CD14-positive monocyte (primary cell): ENCODE measurements around the gene GIMAP5. TPM values are rescaled to one million over a fixed set of nuclear protein-coding genes. Genes with fewer than 3 reads are reported as not detected.

Experiments used
- DNase-seq, 3 donors: peaks; one replicate each; pipeline ENCODE4 v3.0.0-alpha.2; 2011 to 2022
- H2AFZ ChIP-seq: 2 replicates; pipeline ENCODE4 v1.6.0; 2012; ENCODE audit warnings: mild to moderate bottlenecking, low read depth, low read length, inconsistent platforms; ENCODE audit not compliant: insufficient read depth, poor library complexity, severe bottlenecking
- H3K27ac ChIP-seq, 2 donors: 1 replicate in 1 of 2; 2 replicates in 1 of 2; pipeline ENCODE4 v1.5.1; 2012 to 2013; ENCODE audit warnings: low read length in 2 of 2, control low read depth in 1 of 2, inconsistent platforms in 1 of 2, low read depth in 1 of 2, mild to moderate bottlenecking in 1 of 2
- H3K27me3 ChIP-seq, 2 donors: one replicate each; pipeline versions ENCODE4 v1.6.0 to v1.6.1; 2011 to 2013; ENCODE audit warnings: low read length in 2 of 2; ENCODE audit not compliant: control insufficient read depth in 2 of 2, insufficient read depth in 2 of 2
- H3K36me3 ChIP-seq, 2 donors: replicated peaks in 1 of 2; 1 replicate in 1 of 2; 2 replicates in 1 of 2; pipeline versions ENCODE4 v1.5.1 to v1.6.1; 2012 to 2013; ENCODE audit warnings: low read length in 2 of 2, control low read depth in 1 of 2, inconsistent platforms in 1 of 2, mild to moderate bottlenecking in 1 of 2; ENCODE audit not compliant: insufficient read depth in 2 of 2, control insufficient read depth in 1 of 2
- H3K4me1 ChIP-seq, 2 donors: 1 replicate in 1 of 2; 2 replicates in 1 of 2; pipeline versions ENCODE4 v1.5.1 to v1.6.1; 2012 to 2013; ENCODE audit warnings: low read length in 2 of 2, control low read depth in 1 of 2, inconsistent platforms in 1 of 2, mild to moderate bottlenecking in 1 of 2, moderate library complexity in 1 of 2; ENCODE audit not compliant: insufficient read depth in 2 of 2, control insufficient read depth in 1 of 2
- H3K4me2 ChIP-seq: replicated peaks from 2 replicates; pipeline ENCODE3; 2012; ENCODE audit warnings: low read length, moderate library complexity, mild to moderate bottlenecking; ENCODE audit not compliant: poor library complexity, severe bottlenecking; ENCODE audit errors: extremely low read depth
- H3K4me3 ChIP-seq, 3 experiments: fragments of 200-600 bp in 1 of 3; sonication (generic) in 1 of 3; replicated peaks in 1 of 3; 1 replicate in 2 of 3; 2 replicates in 1 of 3; pipeline ENCODE4 v1.5.1; 2011 to 2013; ENCODE audit warnings: low read length in 3 of 3, mild to moderate bottlenecking in 3 of 3, control low read depth in 2 of 3, low read depth in 2 of 3, inconsistent platforms in 1 of 3, moderate library complexity in 1 of 3
- H3K79me2 ChIP-seq: 2 replicates; pipeline ENCODE4 v1.6.0; 2012; ENCODE audit warnings: mild to moderate bottlenecking, control low read depth, inconsistent platforms, low read length, moderate library complexity; ENCODE audit not compliant: insufficient read depth
- H3K9ac ChIP-seq: 2 replicates; pipeline ENCODE4 v1.6.0; 2017; ENCODE audit warnings: low read length, mild to moderate bottlenecking; ENCODE audit not compliant: insufficient read depth, poor library complexity, severe bottlenecking
- H3K9me3 ChIP-seq, 2 donors: replicated peaks in 1 of 2; 1 replicate in 1 of 2; 2 replicates in 1 of 2; pipeline versions ENCODE4 v1.5.1 to v1.6.1; 2012 to 2013; ENCODE audit warnings: low read length in 2 of 2, control low read depth in 1 of 2; ENCODE audit not compliant: control insufficient read depth in 1 of 2, insufficient read depth in 1 of 2
- H4K20me1 ChIP-seq: 2 replicates; pipeline ENCODE4 v1.6.0; 2012; ENCODE audit warnings: mild to moderate bottlenecking, low read length, control low read depth, moderate library complexity; ENCODE audit not compliant: insufficient read depth
- H3K27ac Mint-ChIP-seq, 7 donors: one replicate each; pipeline ENCODE4 v1.8.0; 2020; ENCODE audit warnings: mild to moderate bottlenecking in 7 of 7, mixed read lengths in 7 of 7, moderate library complexity in 6 of 7, inconsistent platforms in 2 of 7
- H3K27me3 Mint-ChIP-seq, 3 donors: one replicate each; pipeline ENCODE4 v1.8.0; 2021 to 2022; ENCODE audit warnings: low read depth in 3 of 3, mild to moderate bottlenecking in 3 of 3, mixed read lengths in 3 of 3, moderate library complexity in 3 of 3, inconsistent platforms in 1 of 3
- H3K36me3 Mint-ChIP-seq, 2 donors: one replicate each; pipeline ENCODE4 v1.8.0; 2020; ENCODE audit warnings: mixed read lengths in 2 of 2, inconsistent platforms in 1 of 2, mild to moderate bottlenecking in 1 of 2
- H3K4me1 Mint-ChIP-seq: one replicate; pipeline ENCODE4 v1.8.0; 2020; ENCODE audit warnings: mild to moderate bottlenecking, mixed read lengths
- H3K4me3 Mint-ChIP-seq, 2 donors: one replicate each; pipeline ENCODE4 v1.8.0; 2020; ENCODE audit warnings: mild to moderate bottlenecking in 2 of 2, mixed read lengths in 2 of 2, moderate library complexity in 1 of 2
- H3K9me3 Mint-ChIP-seq, 7 donors: one replicate each; pipeline ENCODE4 v1.8.0; 2020 to 2022; ENCODE audit warnings: mixed read lengths in 7 of 7, mild to moderate bottlenecking in 6 of 7, moderate library complexity in 6 of 7, inconsistent platforms in 2 of 7
- WGBS: methylation state at CpG from one replicate; pipeline ENCODE4 v1.1.5; 2013; ENCODE audit warnings: missing lambda C conversion rate; ENCODE audit not compliant: insufficient coverage; 5-methylcytosine and 5-hydroxymethylcytosine counted together
- intact Hi-C, 2 donors: fragments of 100-400 bp; cut with micrococcal nuclease; formaldehyde crosslinking; loops; one replicate each; pipeline versions ENCODE4 v1.15.0 to v1.15.1; 2023
- polyA plus RNA-seq, 3 donors: library from polyadenylated mRNA; depleted of rRNA in 1 of 3; unstranded in 2 of 3; stranded (reverse) in 1 of 3; fragments of 300-500 nt in 2 of 3; fragments of >200 nt in 1 of 3; fragmentation: Illumina TruSeq in 2 of 3; gene quantifications; 1 replicate in 2 of 3; 2 replicates in 1 of 3; pipeline ENCODE4 v1.2.3, GENCODE V29; 2012 to 2021
- TF ChIP-seq, protein P1 (sequence below): fragments of 200-600 bp; IDR thresholded peaks from one replicate; pipeline ENCODE4 v1.8.0; 2022; ENCODE audit warnings: antibody characterized with exemption, mild to moderate bottlenecking

The GIMAP5 gene
- polyA plus RNA-seq, 3 donors, result 13.4 to 17.1 (median 14.4) TPM

DNA sequence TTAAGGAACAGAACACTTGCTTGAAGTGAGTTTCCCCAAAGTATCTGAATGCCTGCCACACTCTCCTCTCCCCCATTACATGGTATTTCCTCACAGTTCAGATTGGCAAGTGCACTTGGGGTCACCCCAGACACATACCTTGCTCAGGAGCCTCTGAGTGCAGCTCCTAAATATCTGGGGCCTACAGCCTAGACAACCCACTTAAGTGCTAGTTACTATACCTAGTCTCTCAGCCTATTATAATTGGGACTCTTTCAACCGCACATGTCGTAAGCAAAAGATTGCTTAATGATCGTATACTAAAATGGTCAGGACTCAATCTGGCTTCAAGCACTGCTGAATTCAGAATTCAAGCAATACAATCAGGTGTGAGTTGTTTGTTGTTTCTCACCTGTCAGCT, 43.1 kb downstream of the GIMAP5 start:
- peaks cover 17 to 28% of the 10 kb centered on the region in 2 donors for H3K36me3 Mint-ChIP-seq
- H3K27ac ChIP-seq, result peak overlapping the region; percentile 69 to 92
- WGBS, result no CpG with 5 or more reads among the region's 3 CpGs
- peak; percentile 44 to 56 (median 55) for DNase-seq
- intact Hi-C loops, result loop anchor here (10.0 kb wide), 5 partner anchors 95 to 1285 kb away; partner anchors contain the start of genes AGAP3 (in 1 of the 2), FASTK (in 1 of the 2), REPIN1 (in 1 of the 2) and TMUB1 (in 1 of the 2)
- TF ChIP-seq, protein P1, sequence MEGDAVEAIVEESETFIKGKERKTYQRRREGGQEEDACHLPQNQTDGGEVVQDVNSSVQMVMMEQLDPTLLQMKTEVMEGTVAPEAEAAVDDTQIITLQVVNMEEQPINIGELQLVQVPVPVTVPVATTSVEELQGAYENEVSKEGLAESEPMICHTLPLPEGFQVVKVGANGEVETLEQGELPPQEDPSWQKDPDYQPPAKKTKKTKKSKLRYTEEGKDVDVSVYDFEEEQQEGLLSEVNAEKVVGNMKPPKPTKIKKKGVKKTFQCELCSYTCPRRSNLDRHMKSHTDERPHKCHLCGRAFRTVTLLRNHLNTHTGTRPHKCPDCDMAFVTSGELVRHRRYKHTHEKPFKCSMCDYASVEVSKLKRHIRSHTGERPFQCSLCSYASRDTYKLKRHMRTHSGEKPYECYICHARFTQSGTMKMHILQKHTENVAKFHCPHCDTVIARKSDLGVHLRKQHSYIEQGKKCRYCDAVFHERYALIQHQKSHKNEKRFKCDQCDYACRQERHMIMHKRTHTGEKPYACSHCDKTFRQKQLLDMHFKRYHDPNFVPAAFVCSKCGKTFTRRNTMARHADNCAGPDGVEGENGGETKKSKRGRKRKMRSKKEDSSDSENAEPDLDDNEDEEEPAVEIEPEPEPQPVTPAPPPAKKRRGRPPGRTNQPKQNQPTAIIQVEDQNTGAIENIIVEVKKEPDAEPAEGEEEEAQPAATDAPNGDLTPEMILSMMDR, result no peak
- peaks cover 0 to 4% of the 10 kb centered on the region in 2 donors for H3K36me3 ChIP-seq
- H2AFZ ChIP-seq, result peak overlapping the region; percentile 37
- H3K9me3 Mint-ChIP-seq, result no peaks in the 10 kb centered on the region
- no peaks in the 10 kb centered on the region for H3K9me3 ChIP-seq
- peaks cover 14% of the 10 kb centered on the region for H3K79me2 ChIP-seq
- peak overlapping the region; percentile 62 for H3K4me2 ChIP-seq
- H3K4me1 ChIP-seq, result peaks cover 51 to 83% of the 10 kb centered on the region in 2 donors
- no peaks in the 10 kb centered on the region for H4K20me1 ChIP-seq
- peak overlapping the region; percentile 88 to 96 (median 92) for H3K27ac Mint-ChIP-seq
- peaks cover 76% of the 10 kb centered on the region for H3K4me1 Mint-ChIP-seq
- H3K4me3 ChIP-seq, result peak overlapping the region in 2 of 3 experiments; percentile 4 to 63
- H3K9ac ChIP-seq, result peak overlapping the region; percentile 60
- H3K4me3 Mint-ChIP-seq, result peak overlapping the region; percentile 62 to 77
- H3K27me3 Mint-ChIP-seq, result peaks cover 0 to 8% (median 5%) of the 10 kb centered on the region in 3 donors
- no peaks in the 10 kb centered on the region for H3K27me3 ChIP-seq

DNA sequence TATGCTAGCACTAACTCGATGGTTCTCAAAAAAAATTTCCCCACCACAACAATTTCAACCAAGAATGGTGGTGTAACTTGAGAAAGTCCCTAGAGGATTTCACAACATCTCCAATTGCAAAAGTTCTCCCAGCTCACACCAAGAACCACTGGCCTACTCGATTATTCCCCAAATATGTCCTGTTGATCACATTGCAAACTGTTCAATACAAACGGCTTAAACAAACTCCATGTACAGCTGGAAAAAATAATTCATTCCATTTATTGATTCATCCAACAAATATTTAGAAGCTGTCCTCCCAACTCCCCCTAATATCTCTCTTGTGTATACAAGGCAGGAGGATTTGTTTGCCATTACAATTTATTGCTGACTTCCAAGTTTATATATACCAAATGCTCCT, 43.9 kb downstream of the GIMAP5 start:
- Mint-ChIP-seq H3K4me3 (peak overlapping the region in 1 of 2 donors; percentile 77), H3K36me3 (peaks cover 14 to 23% of the 10 kb centered on the region in 2 donors), H3K4me1 (peaks cover 84% of the 10 kb centered on the region), H3K27ac (peak overlapping the region; percentile 88 to 96 (median 92)), H3K9me3 (no peaks in the 10 kb centered on the region), H3K27me3 (peaks cover 0 to 8% (median 3%) of the 10 kb centered on the region in 3 donors)
- Histone ChIP-seq H3K36me3 (peaks cover 0 to 4% of the 10 kb centered on the region in 2 donors), H3K27me3 (no peaks in the 10 kb centered on the region), H3K9ac (peak overlapping the region; percentile 60), H3K79me2 (peaks cover 14% of the 10 kb centered on the region), H3K9me3 (no peaks in the 10 kb centered on the region), H4K20me1 (no peaks in the 10 kb centered on the region), H2AFZ (peak overlapping the region; percentile 37), H3K27ac (peak overlapping the region in 1 of 2 donors; percentile 92), H3K4me1 (peaks cover 59 to 91% of the 10 kb centered on the region in 2 donors), H3K4me2 (peak overlapping the region; percentile 62), H3K4me3 (peak overlapping the region in 1 of 3 experiments; percentile 63)
- DNase-seq, result peak; percentile 77 to 88 (median 81)
- WGBS, result 0% methylated on average over 1 of the region's 3 CpGs
- intact Hi-C loops, result loop anchor here (10.0 kb wide), 5 partner anchors 94 to 1286 kb away; partner anchors contain the start of genes AGAP3 (in 1 of the 2), FASTK (in 1 of the 2), REPIN1 (in 1 of the 2) and TMUB1 (in 1 of the 2)
- TF ChIP-seq, protein P1, result no peak
